SH-SY5Y (cell line): ENCODE data around the gene PTTG1IP.

Experiments
- GATA2 ChIP-seq: IDR thresholded peaks from 2 replicates; pipeline ENCODE4 v1.6.1; 2011; ENCODE audit warnings: mild to moderate bottlenecking, low read depth, low read length
- GATA3 ChIP-seq: IDR thresholded peaks from 2 replicates; pipeline ENCODE4 v1.6.1; 2011; ENCODE audit warnings: low read depth, mild to moderate bottlenecking, low read length, moderate library complexity

PTTG1IP gene

GRCh38 chr21:44893948-44894656 lies 20.6 kb upstream of the PTTG1IP start:
- TF ChIP-seq GATA3: no peak
- TF ChIP-seq GATA2: no peak

- TF ChIP-seq GATA2: no peak
- no peak for TF ChIP-seq GATA3
These were observed 19.7 kb upstream of the PTTG1IP start for GRCh38 chr21:44893278-44893556.

- no peak for TF ChIP-seq GATA2
- TF ChIP-seq GATA3: no peak
These were observed 19.2 kb upstream of the PTTG1IP start for GRCh38 chr21:44892536-44893277.

- TF ChIP-seq GATA3 (no peak), GATA2 (no peak)
These were observed 18.6 kb upstream of the PTTG1IP start for GRCh38 chr21:44892095-44892494.

DNA sequence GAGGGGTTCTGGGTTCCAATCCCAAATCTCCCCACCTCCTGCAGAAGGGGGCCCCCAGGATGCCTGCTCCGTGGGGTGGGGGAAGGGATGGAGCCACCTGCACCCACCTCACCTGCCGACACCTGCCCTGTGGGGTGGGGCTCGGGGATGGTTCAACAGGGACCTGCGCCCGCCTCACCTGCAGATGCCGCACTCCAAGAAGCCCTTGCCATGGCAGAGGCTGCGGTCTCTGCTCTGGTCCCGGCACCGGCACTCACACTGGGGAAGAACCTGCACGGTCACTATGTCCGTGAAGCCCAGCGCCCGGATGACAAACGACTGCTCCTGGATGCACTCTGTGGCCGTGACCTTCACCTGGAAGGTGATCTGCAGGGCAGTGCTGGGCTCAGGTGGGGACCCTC lies 18.1 kb upstream of the PTTG1IP start:
- TF ChIP-seq GATA2: no peak
- TF ChIP-seq GATA3: no peak

- no peak for TF ChIP-seq GATA2
- TF ChIP-seq GATA3: no peak
These were observed 17.6 kb upstream of the PTTG1IP start for GRCh38 chr21:44890961-44891541.

GRCh38 chr21:44890338-44890931 lies 16.9 kb upstream of the PTTG1IP start:
- TF ChIP-seq GATA2 (no peak), GATA3 (no peak)

DNA sequence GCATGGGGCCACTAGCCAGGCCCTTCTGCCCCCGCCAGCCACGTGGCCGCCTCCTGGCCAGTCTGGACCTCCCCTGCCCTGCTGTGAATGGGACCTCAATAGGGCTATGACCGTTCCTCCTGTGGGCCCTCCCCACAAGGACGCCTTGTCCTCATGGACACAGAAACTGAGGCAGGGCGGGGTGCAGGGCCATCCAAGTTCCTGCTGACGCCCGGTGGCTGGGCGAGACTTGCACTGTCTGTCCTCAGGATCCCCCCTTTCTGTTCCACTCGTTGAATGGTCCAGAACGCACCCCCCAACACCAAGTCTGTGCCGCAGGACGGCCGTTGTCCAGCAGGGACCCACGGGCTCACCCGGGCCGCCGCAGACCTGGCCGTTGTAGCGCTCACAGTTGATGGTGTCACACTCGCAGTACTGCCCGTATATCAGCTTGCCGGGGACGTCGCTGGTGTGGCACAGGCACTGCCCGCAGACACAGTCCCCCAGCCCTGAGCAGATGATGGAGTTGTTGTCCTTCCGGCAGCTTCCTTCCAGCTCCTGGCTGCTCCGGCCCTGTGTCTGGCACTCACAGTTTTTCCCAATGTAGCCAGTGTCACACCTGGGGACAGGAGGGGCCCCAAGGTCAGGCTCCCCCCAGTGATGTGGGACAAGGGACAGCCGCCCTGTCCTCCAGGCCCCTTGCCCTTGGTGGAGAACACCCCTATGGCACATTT lies 16.3 kb upstream of the PTTG1IP start:
- TF ChIP-seq GATA2 (no peak), GATA3 (no peak)

GRCh38 chr21:44888581-44889550 lies 15.4 kb upstream of the PTTG1IP start:
- TF ChIP-seq GATA3: no peak
- no peak for TF ChIP-seq GATA2

GRCh38 chr21:44887807-44888580 lies 14.5 kb upstream of the PTTG1IP start:
- no peak for TF ChIP-seq GATA3
- TF ChIP-seq GATA2: no peak

- TF ChIP-seq GATA3 (no peak), GATA2 (no peak)
These were observed 13.8 kb upstream of the PTTG1IP start for GRCh38 chr21:44887126-44887806.
